SK-N-SH (cell line): ENCODE measurements around the gene DCAF4L1.

Experiments
- JUND ChIP-seq: IDR thresholded peaks from 2 replicates; pipeline ENCODE4 v1.4.0; 2012
- YY1 ChIP-seq: IDR thresholded peaks from 2 replicates; pipeline ENCODE4 v1.4.0; 2012; ENCODE audit warnings: low read depth, mild to moderate bottlenecking

GRCh38 chr4:41999321-41999720 is 17.8 kb downstream of the DCAF4L1 start:
- TF ChIP-seq JUND (no peak), YY1 (no peak)
